ENCODE measurements around the gene SLC46A3. TPM values are rescaled to one million over a fixed set of nuclear protein-coding genes. Genes with fewer than 3 reads are reported as not detected.
A peak's percentile ranks its signal among the peaks of the same experiment; 100 is the strongest.

SLC46A3 gene
- total and polyA plus RNA-seq, 2 experiments from 2014 or later: 27.9 to 48.5 TPM

GRCh38 chr13:28680541-28680940, 38.2 kb downstream of the SLC46A3 start:
- no peaks in the 10 kb centered on the region for H3K9me2 ChIP-seq (replicated peaks; ENCODE audit: insufficient read depth)
- H3K4me3 ChIP-seq: no peak overlapping the region
- no peaks in the 10 kb centered on the region for H3K27me3 ChIP-seq
- no peaks in the 10 kb centered on the region for H3K4me1 ChIP-seq (ENCODE audit: insufficient read depth)
- no peaks in the 10 kb centered on the region for H3K9me3 ChIP-seq (ENCODE audit: low read depth)
- H3K4me2 ChIP-seq: no peak overlapping the region
- 97% methylated on average over 2 of the region's 2 CpGs for WGBS (ENCODE audit: low lambda C conversion rate, missing lambda C conversion rate)
- no peak overlapping the region for H3K27ac ChIP-seq
- H3K79me2 ChIP-seq: no peaks in the 10 kb centered on the region
- no peak for DNase-seq (ENCODE audit: low spot score)
- H2AFZ ChIP-seq: no peak overlapping the region
- H4K20me1 ChIP-seq (ENCODE audit: insufficient read depth, poor library complexity, severe bottlenecking): no peaks in the 10 kb centered on the region
- no peaks in the 10 kb centered on the region for H3K36me3 ChIP-seq (replicated peaks; ENCODE audit: insufficient read depth, low read depth)
- TF ChIP-seq EZH2 (IDR thresholded peaks at IDR 0.05; ENCODE audit: borderline replicate concordance): no peak
- no peak for TF ChIP-seq EZH2phosphoT487 (IDR thresholded peaks at IDR 0.05; ENCODE audit: low read depth, severe bottlenecking, unreplicated experiment)
- TF ChIP-seq, protein P1, sequence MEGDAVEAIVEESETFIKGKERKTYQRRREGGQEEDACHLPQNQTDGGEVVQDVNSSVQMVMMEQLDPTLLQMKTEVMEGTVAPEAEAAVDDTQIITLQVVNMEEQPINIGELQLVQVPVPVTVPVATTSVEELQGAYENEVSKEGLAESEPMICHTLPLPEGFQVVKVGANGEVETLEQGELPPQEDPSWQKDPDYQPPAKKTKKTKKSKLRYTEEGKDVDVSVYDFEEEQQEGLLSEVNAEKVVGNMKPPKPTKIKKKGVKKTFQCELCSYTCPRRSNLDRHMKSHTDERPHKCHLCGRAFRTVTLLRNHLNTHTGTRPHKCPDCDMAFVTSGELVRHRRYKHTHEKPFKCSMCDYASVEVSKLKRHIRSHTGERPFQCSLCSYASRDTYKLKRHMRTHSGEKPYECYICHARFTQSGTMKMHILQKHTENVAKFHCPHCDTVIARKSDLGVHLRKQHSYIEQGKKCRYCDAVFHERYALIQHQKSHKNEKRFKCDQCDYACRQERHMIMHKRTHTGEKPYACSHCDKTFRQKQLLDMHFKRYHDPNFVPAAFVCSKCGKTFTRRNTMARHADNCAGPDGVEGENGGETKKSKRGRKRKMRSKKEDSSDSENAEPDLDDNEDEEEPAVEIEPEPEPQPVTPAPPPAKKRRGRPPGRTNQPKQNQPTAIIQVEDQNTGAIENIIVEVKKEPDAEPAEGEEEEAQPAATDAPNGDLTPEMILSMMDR (IDR thresholded peaks at IDR 0.05; ENCODE audit: poor library complexity): no peak

- Histone ChIP-seq H2AFZ (no peak overlapping the region), H3K27ac (no peak overlapping the region), H3K9me3 (ENCODE audit: low read depth) (no peaks in the 10 kb centered on the region), H3K9me2 (replicated peaks; ENCODE audit: insufficient read depth) (no peaks in the 10 kb centered on the region), H3K79me2 (no peaks in the 10 kb centered on the region), H3K4me2 (no peak overlapping the region), H3K4me3 (no peak overlapping the region), H3K36me3 (replicated peaks; ENCODE audit: insufficient read depth, low read depth) (no peaks in the 10 kb centered on the region), H4K20me1 (ENCODE audit: insufficient read depth, poor library complexity, severe bottlenecking) (no peaks in the 10 kb centered on the region), H3K4me1 (ENCODE audit: insufficient read depth) (no peaks in the 10 kb centered on the region), H3K27me3 (no peaks in the 10 kb centered on the region)
- WGBS (ENCODE audit: low lambda C conversion rate, missing lambda C conversion rate): 91% methylated on average over 1 of the region's 1 CpG
- no peak for TF ChIP-seq EZH2phosphoT487 (IDR thresholded peaks at IDR 0.05; ENCODE audit: low read depth, severe bottlenecking, unreplicated experiment)
- TF ChIP-seq, protein P1 (IDR thresholded peaks at IDR 0.05; ENCODE audit: poor library complexity): peak; percentile 50
- DNase-seq (ENCODE audit: low spot score): peak; percentile 11
These were observed 39.1 kb downstream of the SLC46A3 start for GRCh38 chr13:28679628-28680027.

DNA sequence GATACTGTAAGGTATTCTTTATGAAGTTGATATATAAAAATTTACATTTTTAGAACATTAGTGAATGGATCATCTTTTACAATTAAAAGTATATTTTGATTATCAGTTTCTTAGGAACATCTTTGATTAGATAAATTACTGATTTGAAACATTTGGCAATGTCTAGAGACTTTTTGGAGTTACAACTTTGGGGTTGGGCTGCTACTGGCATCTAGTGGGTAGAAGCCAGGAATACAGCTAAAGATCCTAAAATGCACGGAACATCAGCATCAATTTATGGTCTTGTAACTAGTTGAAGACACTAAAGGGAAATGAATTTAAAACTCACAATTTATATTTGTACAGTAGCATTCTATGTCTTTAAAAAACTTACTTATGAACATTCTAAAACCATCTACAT, 40.0 kb downstream of the SLC46A3 start:
- H3K4me1 ChIP-seq (ENCODE audit: insufficient read depth): no peaks in the 10 kb centered on the region
- no peaks in the 10 kb centered on the region for H3K9me2 ChIP-seq (replicated peaks; ENCODE audit: insufficient read depth)
- no peak for TF ChIP-seq EZH2 (IDR thresholded peaks at IDR 0.05; ENCODE audit: borderline replicate concordance)
- TF ChIP-seq, protein P1 (IDR thresholded peaks at IDR 0.05; ENCODE audit: poor library complexity): peak; percentile 16
- no peaks in the 10 kb centered on the region for H3K36me3 ChIP-seq (replicated peaks; ENCODE audit: insufficient read depth, low read depth)
- H3K4me2 ChIP-seq: no peak overlapping the region
- H2AFZ ChIP-seq: no peak overlapping the region
- whole genome bisulfite sequencing (ENCODE audit: low lambda C conversion rate, missing lambda C conversion rate): 69% methylated on average over 1 of the region's 1 CpG
- no peaks in the 10 kb centered on the region for H3K27me3 ChIP-seq
- no peak overlapping the region for H3K27ac ChIP-seq
- H3K79me2 ChIP-seq: no peaks in the 10 kb centered on the region
- H3K4me3 ChIP-seq: no peak overlapping the region
- no peak for DNase-seq (ENCODE audit: low spot score)
- no peaks in the 10 kb centered on the region for H3K9me3 ChIP-seq (ENCODE audit: low read depth)
- H4K20me1 ChIP-seq (ENCODE audit: insufficient read depth, poor library complexity, severe bottlenecking): no peaks in the 10 kb centered on the region

DNA sequence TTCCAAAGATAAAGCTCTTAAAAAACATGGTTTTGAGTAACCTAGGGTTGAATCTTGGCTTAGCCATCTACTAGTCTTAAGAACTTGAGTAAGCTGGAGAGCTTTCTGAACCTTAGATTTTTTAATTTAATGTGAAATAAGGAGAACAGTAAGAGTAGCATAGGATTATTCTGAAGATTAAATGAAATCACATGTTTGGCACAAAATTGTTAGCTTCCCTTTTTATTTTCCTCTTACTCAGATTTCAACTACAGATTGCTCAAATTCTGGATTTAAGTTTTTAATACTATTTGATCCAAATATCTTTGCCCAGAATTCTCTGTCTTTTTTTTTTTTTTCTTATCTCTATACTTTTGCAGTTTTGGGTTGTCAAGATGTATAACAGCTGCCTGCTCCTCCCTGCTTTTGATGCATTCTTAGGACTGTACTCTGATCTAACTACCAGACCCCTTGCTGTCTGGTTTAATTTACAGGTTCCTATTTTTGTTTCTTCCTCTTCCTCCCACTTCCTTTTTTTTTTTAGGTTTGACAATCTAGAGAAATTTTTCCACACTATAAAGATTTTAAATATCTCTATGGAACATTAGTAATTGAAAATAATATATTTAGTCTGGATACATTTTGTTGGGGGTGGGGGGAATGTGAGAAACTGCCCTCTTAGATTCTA, 47.5 kb downstream of the SLC46A3 start:
- H3K9me2 ChIP-seq (replicated peaks; ENCODE audit: insufficient read depth): no peaks in the 10 kb centered on the region
- TF ChIP-seq EZH2 (IDR thresholded peaks at IDR 0.05; ENCODE audit: borderline replicate concordance) (no peak), EZH2phosphoT487 (IDR thresholded peaks at IDR 0.05; ENCODE audit: low read depth, severe bottlenecking, unreplicated experiment) (no peak)
- TF ChIP-seq, protein P1 (IDR thresholded peaks at IDR 0.05; ENCODE audit: poor library complexity): no peak
- H3K4me2 ChIP-seq: no peak overlapping the region
- no peak overlapping the region for H3K27ac ChIP-seq
- no peak for DNase-seq (ENCODE audit: low spot score)
- no peak overlapping the region for H3K4me3 ChIP-seq
- no peaks in the 10 kb centered on the region for H4K20me1 ChIP-seq (ENCODE audit: insufficient read depth, poor library complexity, severe bottlenecking)
- H3K79me2 ChIP-seq: no peaks in the 10 kb centered on the region
- H3K9me3 ChIP-seq (ENCODE audit: low read depth): no peaks in the 10 kb centered on the region
- H3K27me3 ChIP-seq: no peaks in the 10 kb centered on the region
- H3K4me1 ChIP-seq (ENCODE audit: insufficient read depth): no peaks in the 10 kb centered on the region
- no peak overlapping the region for H2AFZ ChIP-seq
- no peaks in the 10 kb centered on the region for H3K36me3 ChIP-seq (replicated peaks; ENCODE audit: insufficient read depth, low read depth)

Data from hepatocyte (in vitro differentiated cells).